Measurements from ENCODE around the gene CIZ1. TPM values are rescaled to one million over a fixed set of nuclear protein-coding genes. Genes with fewer than 3 reads are reported as not detected.

Gene CIZ1, protein sequence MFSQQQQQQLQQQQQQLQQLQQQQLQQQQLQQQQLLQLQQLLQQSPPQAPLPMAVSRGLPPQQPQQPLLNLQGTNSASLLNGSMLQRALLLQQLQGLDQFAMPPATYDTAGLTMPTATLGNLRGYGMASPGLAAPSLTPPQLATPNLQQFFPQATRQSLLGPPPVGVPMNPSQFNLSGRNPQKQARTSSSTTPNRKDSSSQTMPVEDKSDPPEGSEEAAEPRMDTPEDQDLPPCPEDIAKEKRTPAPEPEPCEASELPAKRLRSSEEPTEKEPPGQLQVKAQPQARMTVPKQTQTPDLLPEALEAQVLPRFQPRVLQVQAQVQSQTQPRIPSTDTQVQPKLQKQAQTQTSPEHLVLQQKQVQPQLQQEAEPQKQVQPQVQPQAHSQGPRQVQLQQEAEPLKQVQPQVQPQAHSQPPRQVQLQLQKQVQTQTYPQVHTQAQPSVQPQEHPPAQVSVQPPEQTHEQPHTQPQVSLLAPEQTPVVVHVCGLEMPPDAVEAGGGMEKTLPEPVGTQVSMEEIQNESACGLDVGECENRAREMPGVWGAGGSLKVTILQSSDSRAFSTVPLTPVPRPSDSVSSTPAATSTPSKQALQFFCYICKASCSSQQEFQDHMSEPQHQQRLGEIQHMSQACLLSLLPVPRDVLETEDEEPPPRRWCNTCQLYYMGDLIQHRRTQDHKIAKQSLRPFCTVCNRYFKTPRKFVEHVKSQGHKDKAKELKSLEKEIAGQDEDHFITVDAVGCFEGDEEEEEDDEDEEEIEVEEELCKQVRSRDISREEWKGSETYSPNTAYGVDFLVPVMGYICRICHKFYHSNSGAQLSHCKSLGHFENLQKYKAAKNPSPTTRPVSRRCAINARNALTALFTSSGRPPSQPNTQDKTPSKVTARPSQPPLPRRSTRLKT
- total RNA-seq, result 16.9 and 25.6 TPM in 2 replicates

DNA sequence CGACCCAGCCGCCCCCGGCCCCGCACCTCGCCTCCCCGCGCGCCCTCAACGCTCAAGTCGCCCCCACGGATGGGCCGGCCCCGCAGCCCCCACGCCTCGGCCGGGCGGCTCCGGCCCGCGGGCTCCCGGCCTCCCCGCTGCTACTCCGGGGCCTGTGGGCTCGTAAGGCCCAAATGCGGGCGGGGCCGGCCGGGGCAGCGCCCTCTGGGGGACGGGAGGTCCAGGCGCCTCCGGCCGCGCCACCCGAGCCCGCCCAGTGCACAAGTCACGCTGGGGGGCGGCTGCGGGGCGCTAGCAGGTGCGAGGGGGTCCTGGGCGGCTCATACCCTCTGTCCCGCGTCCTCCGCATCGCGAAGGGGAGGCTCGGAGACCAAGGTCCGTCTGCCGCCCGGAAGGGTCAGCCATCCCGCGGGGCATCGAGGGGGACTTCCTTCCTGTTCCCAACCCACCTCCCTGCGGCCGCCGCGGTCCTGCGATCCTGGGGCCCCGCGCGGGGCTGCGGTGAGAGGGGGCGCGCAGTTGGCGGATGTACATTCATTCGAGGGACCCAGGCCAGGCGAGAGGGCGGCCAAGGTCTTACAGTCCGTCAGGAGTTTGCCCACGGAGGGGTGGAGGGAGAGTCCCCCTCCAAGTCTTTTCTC, at the start of gene CIZ1:
CIZ1 (minus strand) TSS at position 167 of the 641 bp plus-strand sequence. CDS start 715 bp downstream, outside the sequence.

GRCh38 chr9:128203024-128203706, 11.8 kb upstream of the CIZ1 start, which contains the start of gene DNM1:
Gene DNM1 (plus strand): TSS chr9:128203379. CDS start chr9:128203471, 92 bp downstream.

GRCh38 chr9:128159784-128160602, 31.4 kb downstream of the CIZ1 start, which contains the start of gene BBLN:
Gene BBLN (plus strand): TSS chr9:128160265. CDS start chr9:128160408, 143 bp downstream.

GRCh38 chr9:128149001-128149701, 42.2 kb downstream of the CIZ1 start, which contains the start of gene LCN2:
Gene LCN2 (plus strand): TSS chr9:128149453. CDS start chr9:128149526, 73 bp downstream.

DNA sequence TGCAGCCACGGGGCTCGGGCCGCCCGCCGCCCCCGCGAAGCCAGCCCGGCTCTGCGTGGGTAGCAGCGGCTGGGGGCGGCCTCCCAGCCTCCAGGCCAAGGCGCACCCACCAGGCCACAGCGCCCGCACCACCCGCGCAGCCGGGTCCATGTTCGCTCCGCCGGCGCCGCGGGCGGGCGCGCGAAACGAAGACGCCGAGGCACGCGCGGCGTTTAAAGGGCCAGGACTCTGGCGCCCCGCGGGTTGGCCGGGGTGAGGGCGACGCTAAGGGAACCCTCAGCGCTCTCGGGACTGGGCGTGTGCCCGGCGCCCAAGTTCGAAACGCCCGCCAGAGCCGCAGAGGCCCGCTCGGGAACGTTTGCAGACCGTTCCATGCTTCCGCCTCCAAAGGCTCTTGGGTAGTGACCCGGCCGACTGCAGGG, 63.8 kb downstream of the CIZ1 start, which contains the start of gene PTGES2:
PTGES2 (minus strand) TSS at position 162 of the 422 bp plus-strand sequence; CDS start at position 150, 12 bp downstream.

Other genes starting within 250 kb of the CIZ1 start
- 7.7 and 8.5 TPM in 2 replicates for gene EEIG1, start 210.6 kb downstream of the CIZ1 start, total RNA-seq
- gene NAIF1, start 124.3 kb downstream of the CIZ1 start, total RNA-seq, result 9.2 and 10.1 TPM in 2 replicates
- gene SLC25A25, start 123.3 kb downstream of the CIZ1 start, total RNA-seq, result 9.4 and 22.2 TPM in 2 replicates
- 65.2 and 112 TPM in 2 replicates for gene PTGES2, start 63.8 kb downstream of the CIZ1 start, total RNA-seq
- 20.5 and 154 TPM in 2 replicates for gene LCN2, start 42.1 kb downstream of the CIZ1 start, total RNA-seq
- 65.9 and 79.5 TPM in 2 replicates for gene BBLN, start 31.3 kb downstream of the CIZ1 start, total RNA-seq
- 2.8 and 6.5 TPM in 2 replicates for gene DNM1, start 11.8 kb upstream of the CIZ1 start, total RNA-seq
- gene GOLGA2, start 84.4 kb upstream of the CIZ1 start, total RNA-seq, result 41.2 and 42.4 TPM in 2 replicates
- 18.8 and 22.8 TPM in 2 replicates for gene SWI5, start 84.7 kb upstream of the CIZ1 start, total RNA-seq
- gene TRUB2, start 130.9 kb upstream of the CIZ1 start, total RNA-seq, result 14.9 and 21.5 TPM in 2 replicates
- gene COQ4, start 131.3 kb upstream of the CIZ1 start, total RNA-seq, result 31.1 and 31.6 TPM in 2 replicates
- 18.1 and 33.0 TPM in 2 replicates for gene SLC27A4, start 149.0 kb upstream of the CIZ1 start, total RNA-seq
- 30.5 and 31.3 TPM in 2 replicates for gene URM1, start 179.8 kb upstream of the CIZ1 start, total RNA-seq
- gene CERCAM, start 229.3 kb upstream of the CIZ1 start, total RNA-seq, result 19.2 and 68.2 TPM in 2 replicates

Data from tracheal epithelial cell (primary cell).